NOMO-1 (cell line): ENCODE data around the gene SHROOM1.

Experiments
- DNase-seq, 2 experiments: peaks; one replicate each; lab custom pipeline; 2025; ENCODE audit not compliant: unreplicated experiment in 2 of 2; lab: John Stamatoyannopoulos, UW

Gene SHROOM1

DNA sequence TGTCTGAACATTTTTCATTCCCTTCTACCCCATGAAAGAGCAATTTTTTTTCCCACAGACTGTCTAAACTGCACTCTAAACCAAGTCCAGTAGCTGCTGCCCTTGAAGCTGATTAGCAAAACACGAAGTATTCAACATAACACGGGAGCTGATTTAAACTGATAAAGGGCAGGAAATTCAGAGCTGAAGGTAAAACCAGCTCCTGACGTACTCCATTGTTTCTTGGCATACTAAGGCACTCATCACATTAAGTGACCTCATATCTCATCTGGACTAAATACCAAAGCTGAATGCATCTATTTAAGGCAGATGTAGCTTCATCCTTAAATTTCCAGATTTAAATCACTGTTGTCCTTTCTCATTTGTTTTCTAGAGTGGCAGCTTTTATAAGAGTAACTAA lies 23.9 kb upstream of the SHROOM1 start:
- no peak for DNase-seq

DNA sequence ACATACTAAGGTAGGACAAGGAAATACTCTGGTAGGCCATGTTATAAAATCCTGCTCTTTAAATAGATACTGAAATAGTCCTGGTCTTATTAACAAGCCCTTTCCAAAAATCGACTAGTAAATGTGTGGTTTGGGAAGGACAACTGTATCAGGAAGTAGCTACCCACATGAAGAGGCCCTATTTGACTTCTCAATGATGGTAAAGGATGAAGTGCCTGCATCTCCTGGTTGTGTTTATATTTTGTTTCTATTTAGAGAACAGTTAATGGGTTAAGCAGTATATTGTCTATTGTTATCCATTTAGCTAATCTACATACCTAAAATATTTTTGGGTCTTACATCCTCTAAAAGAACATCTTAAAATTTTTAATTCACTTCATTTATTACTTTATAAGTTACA lies 23.3 kb upstream of the SHROOM1 start:
- peak in 1 of 2 experiments; percentile 3 for DNase-seq

DNA sequence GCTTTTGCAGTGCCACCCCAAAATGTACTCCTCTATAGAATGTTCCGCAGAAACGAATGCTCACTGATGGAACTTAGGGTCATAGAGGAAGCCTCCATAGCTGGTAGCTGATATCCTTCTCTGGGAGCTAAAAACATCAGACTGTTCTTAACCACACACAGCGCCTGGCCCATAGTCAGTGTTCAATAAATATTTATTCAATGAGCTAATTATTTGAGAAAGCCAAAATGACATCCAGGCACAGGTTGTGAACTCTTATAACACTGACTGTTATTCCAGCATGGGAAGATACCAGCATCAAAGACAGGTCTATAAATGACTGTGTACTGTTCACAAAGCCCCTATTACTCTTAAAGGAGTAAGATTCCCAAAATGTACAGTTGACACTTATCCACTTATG lies 22.9 kb upstream of the SHROOM1 start:
- DNase-seq, result no peak

DNA sequence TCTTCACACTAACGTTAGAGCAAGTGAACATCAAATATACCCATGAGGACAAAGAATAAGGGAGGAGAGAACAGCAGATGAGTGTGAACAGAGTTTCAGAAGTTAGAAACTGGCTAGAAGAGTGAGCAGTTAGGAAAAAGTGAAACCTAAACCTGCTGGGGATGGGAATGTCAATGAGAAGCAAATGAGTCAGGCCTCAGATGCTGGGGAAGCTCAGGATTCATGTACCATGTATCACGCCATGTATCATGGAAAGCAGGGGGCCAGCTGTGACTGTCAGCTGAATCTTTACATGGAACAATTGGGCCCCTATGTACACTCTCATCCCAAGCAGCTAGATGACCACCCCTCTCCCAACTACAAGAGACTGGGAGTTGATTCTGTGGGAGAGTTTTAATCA lies 19.6 kb upstream of the SHROOM1 start:
- DNase-seq, result no peak

DNA sequence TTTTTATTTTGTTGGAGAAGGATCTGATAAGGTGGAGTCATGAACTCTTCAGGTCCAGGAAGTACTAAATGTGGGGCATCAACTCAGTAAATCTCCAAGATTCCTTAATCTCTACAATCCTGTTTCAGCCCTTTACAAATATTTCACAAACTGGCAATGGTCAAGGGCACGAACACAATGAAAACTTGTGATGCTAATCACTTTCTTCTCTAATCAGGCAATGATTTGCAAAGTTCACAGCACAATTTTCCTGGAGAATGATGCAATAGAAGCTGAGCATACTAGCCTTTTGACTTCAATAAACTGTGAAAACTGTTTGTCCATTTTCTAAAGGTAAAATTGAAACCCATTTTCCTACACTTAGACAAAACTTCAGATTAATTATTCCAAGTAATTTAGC lies 18.9 kb upstream of the SHROOM1 start:
- no peak for DNase-seq

DNA sequence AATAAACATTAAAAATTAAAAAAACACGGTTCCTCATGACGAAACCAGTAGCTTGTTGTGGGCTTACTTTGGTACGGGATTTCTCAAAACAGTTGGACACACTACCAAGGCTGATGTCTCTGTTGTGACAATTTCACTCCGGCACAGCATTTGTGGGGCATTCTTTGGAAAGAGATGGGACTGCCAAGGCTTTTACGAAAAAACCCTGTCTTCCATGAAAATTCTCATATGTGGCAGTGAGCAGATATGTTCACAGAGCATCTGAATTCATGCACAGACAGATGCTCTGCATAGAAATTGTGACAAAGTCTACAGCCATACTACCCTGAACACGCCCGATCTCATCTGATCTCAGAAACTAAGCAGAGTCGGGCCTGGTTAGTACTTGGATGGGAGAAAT lies 17.8 kb upstream of the SHROOM1 start:
- no peak for DNase-seq

DNA sequence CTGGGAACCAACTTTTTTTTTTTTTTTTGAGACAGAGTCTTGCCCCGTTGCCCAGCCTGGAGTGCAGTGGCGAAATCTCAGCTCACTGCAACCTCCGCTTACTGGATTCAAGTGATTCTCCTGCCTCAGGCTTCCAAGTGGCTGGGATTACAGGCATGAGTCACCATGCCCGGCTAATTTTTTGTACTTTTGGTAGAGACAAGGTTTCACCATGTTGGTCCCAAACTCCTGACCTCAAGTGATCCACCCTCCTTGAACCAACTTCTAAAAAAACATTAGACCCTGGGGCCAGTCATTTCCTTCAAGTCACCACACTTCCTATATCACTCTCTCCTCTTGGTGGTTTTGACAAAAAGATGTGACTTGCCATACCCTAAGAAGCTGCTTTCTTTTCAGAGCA lies 10.9 kb upstream of the SHROOM1 start:
- DNase-seq, result no peak

DNA sequence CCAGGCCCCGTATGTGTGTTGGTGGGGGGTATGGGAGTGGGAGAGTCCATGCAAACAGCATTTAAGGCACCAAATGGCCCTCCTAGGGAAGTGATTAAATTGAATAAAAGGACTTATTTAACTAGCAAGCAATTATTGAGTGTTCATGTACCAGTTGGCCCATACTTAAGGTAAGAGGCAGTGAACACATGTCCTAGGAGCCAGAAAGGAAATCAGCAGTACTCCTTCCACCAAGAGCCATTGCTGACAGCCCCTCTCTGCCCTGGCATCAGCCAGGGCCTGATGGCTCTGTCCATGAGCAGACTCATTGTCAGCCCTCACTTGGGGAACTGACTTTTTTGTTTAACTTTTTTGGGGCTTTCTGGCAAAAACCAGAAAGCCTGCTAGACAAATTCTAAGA lies 10.4 kb upstream of the SHROOM1 start:
- no peak for DNase-seq

DNA sequence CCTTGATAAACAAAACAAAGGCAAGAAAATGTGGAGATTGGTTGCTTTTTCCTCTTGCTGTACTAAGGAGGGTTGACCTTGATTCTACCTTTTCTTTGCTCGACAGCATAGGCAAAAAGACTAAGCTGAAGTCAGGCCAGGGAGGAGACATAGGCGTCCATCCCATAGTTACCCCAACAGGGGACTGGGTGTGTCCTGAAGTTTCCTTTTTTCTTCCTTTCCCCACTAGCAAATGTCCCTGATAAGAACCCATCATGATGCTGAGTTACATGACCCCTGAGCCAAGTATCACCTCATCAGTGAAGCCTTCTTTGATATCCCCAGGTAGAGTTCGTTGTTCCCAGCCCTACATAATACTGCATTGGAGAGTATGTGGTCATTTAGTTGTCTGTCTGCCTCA lies 9.9 kb upstream of the SHROOM1 start:
- no peak for DNase-seq

DNA sequence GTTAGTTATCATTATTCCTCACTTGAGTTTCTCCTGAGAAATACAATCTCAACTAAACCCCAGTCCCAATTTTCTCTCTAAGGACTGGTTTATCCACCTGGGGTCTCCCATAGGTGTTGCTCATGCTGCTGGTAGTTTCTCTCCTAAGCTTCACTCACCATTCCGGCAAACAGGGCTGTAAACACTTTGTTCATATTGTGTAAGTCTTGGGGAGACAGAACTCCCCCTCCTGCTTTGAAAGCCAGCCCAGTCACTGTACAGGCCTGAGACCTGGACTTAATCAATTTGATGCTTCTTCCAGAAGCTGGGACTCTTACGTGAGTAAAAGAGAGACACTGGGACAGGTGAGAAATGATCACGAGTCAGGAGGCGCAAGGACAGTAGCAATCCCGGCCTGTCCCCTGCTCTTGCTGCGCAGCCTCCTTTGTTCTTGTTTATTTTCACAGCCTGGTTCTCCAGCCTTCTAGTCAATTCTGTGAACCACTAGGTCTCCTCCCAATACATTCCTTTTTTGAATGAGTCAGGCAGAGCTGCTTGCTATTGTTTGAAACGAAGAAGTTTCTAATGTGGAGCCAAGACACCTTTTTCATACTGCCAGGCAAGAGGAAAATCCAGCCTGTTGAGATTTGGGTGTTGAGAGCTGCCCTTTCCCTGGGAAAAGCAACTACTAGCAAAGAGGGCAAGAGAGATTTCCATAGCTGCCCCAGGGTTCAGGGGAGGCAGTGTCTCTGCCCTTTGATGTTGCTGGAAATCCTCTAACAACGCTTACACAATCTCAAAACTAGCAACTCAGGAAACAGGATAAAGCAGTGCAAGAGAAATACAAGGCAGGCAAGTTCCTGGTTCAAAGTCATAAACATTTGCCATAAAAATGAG lies 9.2 kb upstream of the SHROOM1 start:
- DNase-seq, result peak in 1 of 2 experiments; percentile 25

DNA sequence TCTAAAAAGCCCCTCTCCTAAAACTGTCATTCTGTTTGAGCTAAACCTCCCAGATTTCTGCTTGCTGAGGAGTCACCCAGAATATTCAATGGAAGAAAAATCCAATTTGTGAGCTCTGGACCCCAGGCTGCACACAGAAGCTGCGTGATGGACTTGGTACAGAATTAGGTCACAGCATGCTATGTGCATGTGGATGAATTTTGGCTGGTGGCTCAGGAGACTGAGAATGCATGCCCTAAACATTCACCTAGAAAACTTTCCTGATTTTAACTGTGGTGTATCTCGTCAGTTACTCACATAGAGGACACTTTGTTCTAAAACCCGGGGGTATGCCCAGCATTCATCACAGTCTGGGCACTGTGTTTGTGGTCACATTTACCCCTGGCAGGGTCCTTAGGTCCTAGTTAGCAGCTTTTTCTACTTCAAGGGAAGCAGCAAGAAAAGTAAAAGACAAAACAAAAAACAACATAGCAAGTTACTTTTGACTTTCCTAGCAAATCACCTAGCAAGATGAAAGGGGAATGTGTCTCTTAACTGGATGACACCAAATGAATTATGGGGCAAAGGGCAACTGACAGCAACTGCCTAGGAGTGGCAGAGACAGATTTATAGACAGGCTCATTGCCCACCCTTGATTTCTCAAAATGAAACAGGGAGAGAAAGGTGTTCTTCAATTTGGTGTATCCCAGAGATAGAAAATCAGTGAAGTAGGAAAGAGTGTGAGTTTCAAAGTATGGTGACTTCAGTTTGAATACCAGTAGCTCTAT lies 8.3 kb upstream of the SHROOM1 start:
- DNase-seq, result no peak

DNA sequence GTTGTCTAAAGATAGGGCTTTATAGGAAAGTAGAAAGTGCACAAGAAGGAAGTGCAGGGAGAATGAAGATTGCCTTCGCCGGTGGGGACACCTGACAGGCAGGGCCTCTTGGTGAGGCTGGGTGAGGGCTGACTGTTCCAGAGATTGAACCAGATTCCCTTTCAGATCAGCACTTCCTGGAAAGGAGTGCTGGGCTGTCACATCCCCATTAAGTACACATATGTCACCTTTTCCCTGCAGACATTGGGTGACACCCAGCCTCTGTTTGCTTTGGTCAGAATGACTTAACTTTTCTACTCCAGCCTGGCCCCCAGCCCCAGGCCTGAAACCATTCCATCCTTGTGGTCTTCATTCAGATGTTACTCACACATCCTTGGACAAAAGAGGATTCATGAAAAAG lies 7.4 kb upstream of the SHROOM1 start:
- DNase-seq, result no peak

DNA sequence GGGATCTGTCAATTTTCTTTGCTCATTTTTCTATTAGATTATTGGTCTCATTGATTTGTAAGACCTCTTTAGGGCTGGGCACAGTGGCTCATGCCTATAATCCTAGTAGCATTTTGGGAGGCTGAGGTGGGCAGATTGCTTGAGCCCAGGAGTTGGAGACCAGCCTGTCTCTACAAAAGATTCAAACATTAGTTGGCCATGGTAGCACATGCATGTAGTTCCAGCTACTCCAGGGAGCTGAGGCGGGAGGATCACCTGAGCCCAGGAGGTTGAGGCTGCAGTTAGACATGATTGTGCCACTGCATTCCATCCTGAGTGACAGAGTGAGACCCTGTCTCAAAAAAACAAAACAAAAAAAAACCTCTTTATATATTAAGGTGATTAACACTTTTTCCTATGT lies 6.4 kb upstream of the SHROOM1 start:
- DNase-seq, result no peak

DNA sequence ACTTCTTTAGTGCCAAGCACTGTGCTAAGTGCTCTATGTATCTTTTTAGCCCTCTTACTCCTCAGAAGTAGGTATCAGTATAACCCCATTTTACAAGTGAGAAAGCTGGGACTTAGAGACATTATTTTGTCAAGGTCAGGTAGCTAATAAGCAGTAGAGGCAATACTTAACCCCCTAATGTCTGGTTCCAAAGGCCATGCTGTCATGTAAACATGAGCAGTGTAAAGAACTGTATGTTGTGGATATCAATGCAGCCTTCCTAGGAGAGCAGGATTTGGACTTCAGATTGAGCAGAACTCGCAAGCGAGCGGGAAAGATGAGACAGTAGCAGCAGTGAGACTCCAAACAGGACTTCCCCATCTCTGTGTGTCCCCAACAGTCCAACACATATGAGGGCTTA lies 3.6 kb upstream of the SHROOM1 start:
- DNase-seq, result no peak

DNA sequence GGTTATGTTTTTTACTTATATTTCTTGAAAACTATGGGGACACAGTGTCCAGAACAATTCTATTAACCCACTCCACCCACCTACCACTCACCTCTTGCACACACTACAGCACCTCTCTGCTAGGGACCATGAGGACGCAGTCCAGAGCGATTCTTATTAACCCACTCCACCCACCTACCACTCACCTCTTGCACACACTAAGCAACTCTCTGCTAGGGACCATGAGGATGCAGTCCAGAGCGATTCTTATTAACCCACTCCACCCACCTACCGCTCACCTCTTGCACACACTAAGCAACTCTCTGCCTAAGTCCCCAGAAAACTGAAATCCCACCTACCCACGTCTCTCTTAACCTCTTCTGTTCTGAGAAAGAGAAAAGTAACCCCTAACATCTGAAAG lies 2.2 kb upstream of the SHROOM1 start:
- DNase-seq, result no peak

DNA sequence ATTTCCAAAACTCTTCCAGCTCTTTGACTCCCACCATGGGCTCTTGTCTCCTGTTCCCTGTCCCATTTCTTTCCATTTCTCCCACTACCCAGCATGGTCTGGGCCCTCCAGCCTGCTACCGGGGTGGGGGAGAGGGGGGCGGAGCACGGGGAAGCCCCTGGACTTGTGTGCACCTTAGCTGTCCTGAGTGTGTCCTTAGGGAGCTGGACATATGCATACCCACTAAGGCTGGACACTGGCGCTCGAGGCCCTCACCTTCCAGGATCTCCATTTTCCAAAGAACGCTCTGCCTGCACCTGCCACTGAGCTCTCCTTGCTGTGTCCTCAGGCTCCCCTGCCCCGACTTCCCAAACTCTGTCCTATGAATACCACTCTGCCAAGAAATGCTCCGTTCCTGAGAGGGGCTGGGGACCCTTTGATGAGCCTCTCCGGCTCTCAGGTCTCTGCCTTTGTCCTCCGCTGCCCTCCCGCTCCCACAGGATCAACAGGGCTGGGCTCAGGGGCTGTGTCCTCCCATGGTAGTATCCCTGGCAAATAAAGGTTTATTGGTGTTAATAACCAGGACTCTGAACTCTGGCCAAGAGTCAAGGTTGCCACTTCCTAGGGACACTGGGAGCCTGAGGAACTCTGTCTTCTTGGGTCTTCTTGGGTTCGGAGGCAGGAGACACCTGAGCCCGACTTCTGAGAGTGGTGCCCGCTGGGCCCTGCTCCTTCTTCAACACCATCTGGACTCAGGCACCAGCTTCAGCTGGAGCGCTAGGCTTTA lies 831 bp upstream of the SHROOM1 start:
- no peak for DNase-seq

DNA sequence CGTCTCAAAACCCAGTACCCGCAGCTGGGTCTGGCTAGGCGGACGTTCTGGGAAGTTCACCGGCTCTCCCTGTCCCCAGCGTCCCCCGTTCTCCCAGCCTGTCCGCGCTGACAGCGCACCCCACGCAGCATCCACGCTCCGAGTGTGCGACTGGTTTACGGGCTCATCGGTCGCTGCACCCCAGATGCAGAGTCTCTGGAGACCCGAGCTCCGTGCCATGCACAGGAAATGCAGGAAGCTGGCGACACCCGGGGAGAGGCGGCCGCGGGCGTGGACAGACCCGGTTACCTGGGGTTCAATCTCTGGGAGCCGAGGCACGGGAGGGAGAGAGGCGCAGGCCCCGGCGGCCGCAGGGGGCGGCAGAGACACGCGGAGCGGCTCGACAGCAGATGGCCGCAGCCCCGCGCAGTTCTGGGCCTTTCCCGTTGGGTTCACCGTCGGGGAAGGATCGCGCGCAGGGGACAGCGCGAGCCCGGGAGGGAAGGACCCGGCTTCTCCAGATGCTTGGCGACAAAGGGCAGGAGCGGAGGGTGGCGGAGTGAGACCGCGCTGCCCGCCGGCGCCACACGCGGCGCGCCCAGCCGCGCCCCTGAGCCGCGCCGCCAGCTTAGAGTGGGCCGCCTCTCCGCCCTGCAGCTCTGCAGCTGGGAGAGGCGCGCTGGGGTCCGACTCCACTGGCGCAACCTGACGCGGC lies 558 bp downstream of the SHROOM1 start:
- peak; percentile 74 for DNase-seq

DNA sequence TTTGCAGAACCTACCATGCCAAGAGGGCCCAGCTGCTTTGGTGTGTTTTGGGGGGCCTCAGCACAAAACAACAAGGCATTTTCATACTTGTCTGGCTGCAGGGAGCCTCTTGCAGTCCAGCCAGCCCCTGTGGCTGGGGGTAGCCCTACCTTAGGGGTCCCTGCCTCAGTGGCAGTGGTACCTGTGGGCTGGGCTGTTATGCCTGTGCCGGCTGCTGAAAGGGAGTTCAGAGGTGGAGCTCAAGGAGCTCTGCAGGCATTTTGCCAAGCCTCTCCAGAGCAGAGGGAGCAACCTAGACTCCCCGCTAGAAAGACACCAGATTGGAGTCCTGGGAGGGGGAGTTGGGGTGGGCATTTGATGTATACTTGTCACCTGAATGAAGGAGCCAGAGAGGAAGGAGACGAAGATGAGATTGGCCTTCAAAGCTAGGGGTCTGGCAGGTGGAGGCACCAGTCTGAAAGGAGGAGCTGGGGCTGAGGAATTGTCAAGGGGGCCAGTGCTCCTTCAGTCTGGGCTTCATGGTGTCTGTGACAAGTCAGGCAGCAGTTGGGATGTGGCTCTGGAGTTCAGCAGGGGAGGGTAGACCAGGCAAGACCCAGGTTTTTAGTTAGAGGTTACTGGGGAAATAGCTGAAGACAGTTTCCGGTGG lies 1.5 kb downstream of the SHROOM1 start:
- DNase-seq, result no peak

DNA sequence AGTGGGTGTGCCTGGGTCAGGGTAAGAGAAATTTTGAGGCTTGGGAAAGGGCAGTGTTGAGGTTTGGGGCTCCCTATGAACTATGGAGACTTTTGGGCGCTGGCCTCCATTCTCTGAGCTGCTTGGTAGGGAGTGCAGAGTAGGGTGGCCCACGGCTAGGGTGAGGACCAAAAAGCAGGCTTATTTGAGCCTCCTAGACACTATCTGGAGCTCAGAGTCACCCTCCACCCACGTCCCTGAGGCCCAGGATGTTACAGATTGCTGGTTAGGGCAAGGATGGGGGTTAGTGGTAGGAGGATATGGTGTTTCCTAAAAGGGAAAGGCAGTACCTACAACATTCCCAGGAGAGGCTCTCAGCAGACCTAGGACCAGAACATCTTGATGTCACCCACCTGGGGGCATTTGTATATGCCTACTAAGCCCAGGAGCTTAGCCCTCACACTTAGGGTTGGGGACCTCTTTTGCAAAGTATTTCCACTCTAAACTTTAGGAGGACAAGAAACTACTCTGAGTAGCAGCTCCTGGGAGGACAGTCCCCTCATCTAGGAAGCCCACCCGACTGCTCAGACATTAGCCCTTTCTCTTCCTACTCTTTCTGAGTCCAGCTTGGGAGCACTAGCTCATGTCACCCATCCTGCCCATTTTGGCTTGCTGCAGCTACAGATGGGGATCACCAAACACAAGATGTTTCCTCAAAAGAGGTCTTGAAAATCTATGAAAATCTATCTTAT lies 2.3 kb downstream of the SHROOM1 start:
- DNase-seq, result no peak
